ENCODE data around the gene GATB.

DNA sequence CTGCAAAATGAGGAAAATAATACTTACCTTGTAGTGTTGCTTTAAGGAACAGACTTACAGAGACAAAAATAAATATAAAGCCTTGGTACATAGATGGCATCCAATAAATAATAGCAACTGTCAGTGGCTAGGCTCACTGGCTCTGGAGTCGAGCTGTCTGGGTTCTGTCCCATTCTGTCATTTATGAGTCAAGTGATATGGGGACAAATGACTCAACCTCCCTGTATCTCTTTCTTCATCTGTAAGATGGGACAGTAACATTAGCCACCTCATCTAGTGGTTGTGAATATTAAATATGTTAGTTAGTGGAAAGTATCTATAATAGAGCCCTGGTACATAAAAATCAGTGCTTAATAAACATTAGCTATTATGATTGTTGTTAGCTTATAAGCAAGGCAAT, 16.7 kb upstream of the GATB start:
- no peak for TF ChIP-seq POLR2A (IDR thresholded peaks at IDR 0.05; ENCODE audit: low read depth, low read length)
- TF ChIP-seq TAF1 (IDR thresholded peaks at IDR 0.05; ENCODE audit: low read depth, low read length), result no peak
- no peak for TF ChIP-seq POLR2AphosphoS5 (IDR thresholded peaks at IDR 0.05; ENCODE audit: low read depth, low read length)
